Inferior parietal cortex (tissue), 1 donor: ENCODE data around the gene TBX10.
"Not testable (repeated sequence)": the region's sequence is repeated elsewhere in the genome, so short reads cannot be mapped to it uniquely, and the experiment has no call there.

Experiments used
- DNase-seq: peaks from one replicate; pipeline ENCODE4 v3.0.0-alpha.2; 2016; ENCODE audit errors: extremely low spot score

The TBX10 gene

DNA sequence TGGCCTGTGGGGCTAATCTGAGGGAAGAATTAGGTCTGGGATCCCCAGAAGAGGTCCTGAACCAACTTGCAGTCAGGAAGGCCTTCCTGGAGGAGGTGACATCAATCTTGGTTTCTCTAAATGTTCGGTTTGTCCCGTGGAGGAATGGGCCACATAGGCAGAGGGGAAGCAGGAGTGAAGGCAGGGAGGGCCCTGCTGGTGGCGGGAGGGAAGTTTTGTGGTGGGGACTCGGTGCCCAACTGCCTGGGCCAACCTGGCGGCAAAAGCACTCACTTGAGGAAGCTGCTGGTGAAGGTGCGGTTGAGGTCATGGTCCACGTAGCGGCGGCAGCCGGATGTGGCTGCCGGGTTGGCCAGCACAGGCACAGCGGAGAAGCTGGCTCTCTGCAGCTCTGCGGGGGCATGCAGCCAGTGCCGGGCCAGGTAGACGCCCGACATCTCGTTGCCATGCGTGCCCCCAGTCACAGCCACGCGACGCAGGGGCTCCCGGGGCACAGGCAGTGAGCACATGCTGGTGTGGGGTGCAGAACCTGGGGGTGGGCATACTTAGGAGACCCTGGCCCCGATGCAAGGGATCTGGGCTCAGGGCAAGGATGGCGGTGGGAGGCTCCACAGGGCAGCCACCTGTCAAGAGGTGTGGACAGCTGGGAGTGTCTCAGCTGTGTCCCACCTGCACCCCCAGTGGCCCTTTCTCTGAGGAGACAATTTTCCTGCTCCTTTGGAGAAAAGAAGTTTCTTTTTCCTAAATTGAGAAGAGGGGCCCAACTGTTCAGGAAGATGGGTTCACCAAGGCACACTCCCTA, 7.2 kb upstream of the TBX10 start:
- no peak for DNase-seq

DNA sequence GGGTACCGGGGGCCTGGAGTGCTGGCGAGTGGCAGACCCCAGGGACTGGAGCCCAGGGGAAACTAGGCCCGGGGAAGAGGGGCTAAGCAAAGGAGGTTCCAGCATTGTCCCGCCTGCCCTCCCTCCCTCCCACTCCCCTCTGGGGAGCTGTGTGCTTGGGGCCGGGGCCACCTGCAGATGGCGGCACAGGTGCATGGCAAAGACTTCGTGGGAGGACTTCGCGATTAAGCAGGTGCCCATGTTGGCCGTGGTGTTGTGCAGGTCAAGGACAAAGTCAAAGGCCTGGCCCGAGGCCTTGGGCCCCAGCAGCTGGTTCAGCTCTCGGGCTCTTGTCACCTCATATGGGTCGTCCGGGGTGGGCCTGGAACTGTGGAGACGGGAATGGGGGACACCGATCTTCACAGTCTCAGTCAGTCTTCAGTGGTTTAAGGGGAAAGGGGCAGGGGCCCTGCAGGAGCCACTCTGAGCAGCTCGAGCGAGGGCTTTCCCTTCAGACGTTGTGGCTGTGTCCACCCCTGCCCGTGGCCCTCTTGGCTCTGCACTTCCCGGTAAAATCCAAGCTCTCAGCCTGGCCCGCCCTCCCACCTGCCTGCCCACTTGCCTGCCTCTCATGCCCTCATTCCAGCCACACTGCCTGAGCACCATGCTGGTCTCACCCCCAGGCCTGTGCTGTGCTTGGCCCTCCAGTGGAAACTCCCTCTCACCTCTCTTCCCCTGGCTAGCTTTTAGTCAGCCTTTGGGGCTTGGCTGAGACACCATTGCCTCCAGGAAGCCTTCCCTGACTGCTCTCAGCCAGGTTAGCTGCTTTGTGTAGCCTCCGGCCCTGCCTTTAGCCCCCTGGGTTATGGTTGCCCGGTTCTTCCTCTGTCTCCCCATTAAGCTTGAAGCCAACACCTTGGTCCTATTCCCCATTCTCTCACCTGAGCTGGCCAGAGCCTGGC, 6.2 kb upstream of the TBX10 start:
- DNase-seq: no peak

DNA sequence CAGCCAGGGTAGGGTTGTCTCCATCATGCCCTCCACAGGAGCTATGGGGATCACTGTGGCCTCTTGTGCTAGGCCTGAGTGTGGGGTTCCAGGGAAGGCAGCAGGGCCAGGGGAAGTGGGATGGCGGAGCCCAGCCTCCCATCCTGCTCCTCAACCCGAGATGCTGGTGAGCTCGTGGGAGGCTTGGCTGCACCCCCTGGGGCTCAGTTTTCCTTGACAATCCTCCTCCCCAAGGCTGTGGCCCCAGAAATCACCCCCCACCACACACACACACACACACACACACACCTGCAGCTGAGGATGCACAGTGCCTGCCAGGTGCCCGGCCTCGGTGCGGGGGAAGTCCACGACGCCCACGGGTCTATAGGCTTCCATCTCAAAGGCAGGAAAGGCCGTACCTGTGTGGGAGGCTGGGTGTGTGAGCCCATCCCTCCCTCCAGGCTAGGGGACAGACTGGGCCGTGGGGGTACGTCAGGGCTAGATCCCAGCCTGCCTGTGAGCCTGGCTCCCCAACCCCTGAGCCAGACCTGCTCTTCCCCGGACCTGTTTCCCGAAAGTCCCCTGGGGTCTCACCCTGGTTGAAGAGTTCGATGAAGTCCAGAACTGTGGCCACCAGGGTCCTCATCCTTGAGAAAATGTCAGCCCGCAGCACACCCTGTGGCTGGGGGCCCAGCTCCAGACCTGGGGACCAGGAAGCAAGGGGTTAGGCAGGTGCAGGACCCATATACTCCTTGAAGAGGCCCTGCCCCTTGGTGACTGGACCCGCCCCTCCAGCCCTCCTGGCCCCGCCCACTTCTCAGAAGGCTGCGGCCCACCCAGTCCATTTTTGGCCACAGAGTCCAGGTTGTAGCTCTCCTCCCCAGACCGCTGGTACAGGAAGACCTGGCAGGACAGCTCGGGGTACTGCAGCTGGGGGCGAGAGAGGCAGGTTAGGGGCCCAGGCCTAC, 5.2 kb upstream of the TBX10 start:
- no peak for DNase-seq

DNA sequence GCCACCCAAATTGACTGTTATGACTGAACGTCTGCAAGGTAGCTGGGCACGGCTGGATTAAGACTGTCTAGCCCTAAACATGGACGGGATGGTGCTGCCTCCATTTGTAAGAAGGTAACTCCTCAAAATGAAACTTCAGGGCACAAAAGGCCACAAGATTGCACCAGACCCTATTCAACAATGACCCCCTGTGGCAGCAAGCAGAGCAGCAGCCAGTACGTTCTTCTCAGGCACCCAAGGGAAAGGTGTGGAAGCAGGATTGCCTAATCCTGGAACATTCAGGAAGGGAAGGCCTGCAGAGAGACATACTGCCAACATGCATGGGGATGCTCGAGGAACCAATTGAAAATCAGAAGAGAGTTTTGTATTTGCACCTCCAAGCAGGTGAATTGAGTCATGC, 4.5 kb upstream of the TBX10 start:
- no peak for DNase-seq

DNA sequence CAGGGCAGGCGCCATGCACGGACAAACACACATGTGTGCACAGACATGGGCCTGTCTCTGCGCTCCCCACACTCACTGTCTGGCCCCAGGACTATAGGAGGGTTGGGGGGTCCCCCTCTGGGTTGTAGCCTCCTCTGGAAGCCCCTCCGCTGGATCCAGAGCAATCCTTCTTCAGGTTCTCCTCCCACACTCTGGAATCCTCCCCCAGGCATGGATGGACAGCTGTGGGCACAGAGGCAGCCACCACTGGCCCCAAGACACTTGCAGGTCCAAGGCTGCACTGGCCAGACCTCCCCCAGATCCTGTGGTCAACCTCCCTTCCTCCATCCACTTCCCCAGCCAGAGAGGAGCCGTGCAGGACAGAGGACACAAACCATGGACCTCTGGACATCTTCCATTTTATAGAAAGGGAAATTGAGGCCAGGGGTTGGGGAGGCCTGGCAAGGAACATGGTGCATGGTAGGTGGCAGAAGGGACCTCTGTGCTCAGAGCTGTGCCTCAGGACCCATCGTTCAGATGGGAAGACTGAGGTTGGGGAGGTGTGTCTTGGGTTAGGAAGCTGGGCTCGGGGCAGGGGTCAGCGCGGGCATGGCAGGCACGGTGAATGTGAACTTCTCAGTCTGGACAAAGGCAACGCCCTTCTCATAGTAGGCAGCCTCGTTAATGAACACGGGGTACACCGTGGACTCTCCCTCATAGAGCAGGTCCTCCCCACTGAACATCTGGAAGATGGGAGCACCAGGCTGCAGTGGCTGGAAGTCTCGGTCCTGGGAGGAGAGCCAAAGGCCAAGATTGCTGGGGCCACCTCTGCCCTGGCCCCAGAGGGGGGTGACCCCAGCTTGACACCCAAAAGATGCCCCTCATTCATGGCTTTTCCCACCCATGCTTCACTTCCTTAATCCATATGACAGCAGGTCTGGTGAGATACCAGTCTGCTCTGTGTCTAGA, 2.9 kb upstream of the TBX10 start:
- no peak for DNase-seq

DNA sequence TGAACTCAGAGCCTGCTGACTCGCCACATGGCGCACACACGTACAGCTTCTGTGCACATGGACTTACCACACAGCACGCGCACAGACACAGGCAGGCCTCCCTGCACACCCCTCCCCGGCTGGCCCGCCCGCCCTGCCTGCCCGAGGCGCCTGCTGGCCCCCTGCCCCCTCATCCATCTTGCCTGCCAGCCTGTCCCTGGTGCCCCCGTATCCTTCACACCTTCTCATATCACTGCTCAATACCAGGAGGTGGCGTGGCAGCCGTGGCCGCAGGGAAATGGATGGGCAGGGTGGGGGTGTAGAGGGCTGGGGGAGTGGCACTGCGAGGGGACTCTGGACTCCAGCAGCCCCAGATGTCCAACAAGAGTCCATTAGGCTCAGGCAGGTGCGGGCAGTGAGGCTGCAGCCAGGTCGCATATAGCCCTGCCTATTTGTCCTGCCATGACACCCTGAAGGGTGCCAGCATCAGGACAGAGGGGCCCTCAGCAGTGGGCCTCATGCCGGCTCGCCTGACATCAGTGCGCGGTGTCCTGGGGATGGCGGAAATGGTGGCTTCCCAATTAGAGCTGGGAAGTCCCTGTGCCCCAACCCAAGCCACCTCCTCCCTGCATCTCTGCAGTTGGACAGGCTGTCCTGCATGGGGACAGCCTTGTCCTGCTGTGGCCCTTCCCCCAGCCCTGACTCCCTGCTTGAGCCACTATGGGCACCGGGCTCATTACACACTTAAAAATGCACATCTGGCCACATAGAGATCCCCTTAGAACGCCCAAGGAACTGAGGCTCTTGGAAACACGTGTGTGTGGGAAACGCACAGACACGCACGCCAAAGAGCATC, 2.0 kb upstream of the TBX10 start:
- DNase-seq: no peak

DNA sequence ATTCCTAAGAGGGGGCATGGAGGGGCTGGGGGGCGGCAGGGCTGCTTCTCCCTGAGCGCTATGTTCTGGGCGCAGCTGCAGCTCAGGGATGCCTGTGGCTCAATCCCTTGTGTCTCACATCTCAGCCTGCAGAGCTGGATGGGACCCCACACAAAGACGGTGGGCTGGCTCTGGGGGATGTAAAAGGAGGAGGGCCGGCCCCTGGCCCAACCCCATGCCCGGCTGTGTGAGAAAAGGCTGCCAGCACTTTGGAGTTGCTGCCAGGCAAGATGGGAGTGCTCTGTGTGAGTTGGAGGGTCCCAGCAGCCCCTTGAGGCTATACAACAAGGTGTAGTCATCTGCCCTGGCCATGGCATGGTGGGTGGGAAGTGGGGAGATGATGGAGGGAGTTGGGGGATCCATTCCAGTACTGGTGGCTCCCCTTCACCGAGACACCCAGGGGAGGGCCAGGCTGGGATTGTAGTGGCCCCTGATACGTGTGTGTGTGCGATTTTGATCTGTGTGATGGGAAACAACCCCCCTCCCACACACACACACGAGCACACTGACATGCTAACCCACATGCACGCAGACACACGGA, 1.3 kb upstream of the TBX10 start:
- no peak for DNase-seq

DNA sequence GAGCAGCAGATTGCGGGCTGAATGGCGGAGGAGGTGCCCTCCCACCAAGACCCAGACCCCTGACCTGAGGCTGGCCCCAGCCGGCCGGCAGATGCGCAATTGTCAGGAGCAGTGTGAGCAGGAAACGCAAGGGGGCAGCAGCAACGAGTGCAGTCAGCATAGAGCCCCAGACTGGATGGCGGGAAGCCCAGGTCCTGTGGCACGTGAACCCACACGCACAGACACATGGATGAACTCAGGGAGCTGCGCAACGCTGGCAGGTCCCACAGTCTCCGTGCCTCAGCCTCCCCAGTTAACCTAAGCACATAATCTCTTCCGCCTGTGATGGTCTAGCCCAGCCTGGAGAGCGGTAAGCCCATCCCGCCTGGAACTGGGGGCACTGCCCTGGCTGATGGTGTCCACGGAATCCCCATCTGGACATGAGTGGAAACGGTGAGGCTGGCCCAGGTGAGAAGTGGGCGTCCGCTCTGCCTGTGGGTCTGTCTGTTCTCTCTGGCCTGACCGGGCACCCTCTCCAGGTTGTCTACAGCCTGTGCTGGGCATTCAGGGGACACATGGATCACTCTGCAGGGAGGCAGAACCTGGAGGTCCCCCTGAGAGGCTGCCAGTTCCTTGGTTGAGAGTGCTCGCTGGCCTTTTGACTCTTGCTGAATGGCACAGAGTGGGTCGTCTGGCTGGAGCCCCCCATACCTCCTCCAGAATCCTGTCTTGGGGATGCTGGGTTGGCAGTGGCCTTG, 626 bp upstream of the TBX10 start:
- peak; percentile 42 for DNase-seq

DNA sequence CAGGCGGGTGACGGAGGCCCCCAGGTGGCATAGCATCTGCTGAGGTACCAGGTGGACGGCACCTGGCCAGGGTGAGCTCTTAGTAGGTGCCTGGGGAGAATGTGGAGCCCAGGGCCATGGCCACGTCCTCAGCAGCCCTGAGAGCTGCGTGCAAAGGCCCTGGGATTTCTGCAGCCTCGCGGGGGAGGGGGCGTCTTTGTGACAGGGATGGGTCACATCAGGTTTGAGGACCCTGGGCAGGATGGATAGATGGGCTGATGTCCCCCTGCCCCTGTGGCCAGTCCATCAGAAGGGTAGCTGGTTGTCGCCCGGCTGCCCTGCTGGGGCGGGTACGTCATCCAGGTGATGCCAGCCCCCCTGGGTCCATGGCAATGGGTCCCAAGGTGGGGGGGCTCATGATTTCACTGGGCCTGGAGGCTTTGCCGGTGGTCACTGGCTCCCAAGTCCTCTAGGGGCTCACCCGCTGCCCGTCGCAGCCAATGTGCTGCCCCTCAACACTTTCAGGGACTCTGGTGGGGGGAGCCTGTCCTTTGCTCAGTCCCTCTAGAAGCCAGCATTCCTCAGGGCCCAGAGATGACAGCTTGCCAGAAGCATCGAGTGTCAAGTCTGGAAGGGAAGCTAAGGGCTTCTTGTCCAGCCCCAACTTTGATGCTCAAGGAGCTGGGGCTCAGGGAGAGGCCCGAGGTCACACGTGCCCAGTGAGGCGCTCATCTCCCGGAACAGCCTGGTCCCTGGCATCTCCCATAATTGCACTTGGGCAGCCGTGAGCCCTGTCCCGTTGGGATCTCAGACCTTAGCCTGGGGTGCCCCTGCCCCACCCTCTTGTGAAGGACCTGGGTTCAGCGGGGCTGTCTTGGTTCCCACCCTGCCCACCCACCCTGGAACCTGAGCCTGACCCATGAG, 777 bp downstream of the TBX10 start:
- DNase-seq: no peak

DNA sequence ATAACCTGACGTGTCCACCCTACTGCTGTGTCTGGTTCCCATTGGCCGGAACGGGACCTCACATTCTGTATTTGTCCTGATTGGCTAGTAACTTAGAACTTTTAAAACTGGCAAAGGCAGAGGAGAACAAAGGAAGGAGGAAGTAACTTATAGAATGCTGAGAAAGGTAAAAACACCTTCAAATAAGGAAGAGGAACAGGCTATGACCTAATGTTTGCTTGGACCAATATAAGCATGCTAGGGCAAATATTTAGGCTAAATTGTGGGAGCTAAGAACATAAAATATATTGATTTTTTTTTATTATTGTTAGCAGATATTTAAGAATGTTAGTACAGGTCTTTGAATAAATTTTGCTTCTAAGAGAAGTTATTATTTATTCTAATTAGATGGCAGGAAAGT, 2.1 kb downstream of the TBX10 start:
- not testable (repeated sequence) for DNase-seq

DNA sequence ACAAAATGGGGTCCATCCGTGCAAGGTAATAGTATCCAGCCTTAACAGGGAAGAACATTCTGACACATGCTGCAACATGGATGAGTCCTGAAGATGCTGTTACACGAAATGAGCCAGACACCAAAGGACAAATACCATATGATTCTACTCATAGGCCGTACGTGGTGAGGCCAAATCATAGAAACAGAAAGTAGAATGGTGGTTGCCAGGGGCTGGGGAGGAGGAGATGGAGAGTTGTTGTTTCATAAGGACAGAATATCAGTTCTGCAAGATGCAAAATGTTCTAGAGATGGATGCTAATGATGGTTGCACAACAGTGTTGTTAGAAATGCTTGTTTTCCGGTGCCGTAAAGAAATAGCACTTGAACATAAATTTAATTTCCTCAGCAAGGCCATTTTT, 2.6 kb downstream of the TBX10 start:
- no peak for DNase-seq

DNA sequence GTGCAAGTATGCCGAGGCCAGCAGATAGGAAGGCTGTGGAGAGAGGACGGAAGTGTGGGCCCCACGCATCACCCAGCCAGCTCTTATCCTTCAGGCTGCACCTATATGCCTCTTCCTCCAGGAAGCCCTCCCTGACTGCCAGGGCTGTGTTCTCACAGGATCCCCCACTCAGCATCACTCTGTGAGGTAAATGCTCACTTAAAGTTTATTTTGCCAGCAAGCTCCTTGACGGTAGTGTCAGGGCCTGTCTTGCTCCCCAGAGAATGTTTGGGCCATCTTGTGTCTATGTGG, 4.4 kb downstream of the TBX10 start:
- DNase-seq: no peak

DNA sequence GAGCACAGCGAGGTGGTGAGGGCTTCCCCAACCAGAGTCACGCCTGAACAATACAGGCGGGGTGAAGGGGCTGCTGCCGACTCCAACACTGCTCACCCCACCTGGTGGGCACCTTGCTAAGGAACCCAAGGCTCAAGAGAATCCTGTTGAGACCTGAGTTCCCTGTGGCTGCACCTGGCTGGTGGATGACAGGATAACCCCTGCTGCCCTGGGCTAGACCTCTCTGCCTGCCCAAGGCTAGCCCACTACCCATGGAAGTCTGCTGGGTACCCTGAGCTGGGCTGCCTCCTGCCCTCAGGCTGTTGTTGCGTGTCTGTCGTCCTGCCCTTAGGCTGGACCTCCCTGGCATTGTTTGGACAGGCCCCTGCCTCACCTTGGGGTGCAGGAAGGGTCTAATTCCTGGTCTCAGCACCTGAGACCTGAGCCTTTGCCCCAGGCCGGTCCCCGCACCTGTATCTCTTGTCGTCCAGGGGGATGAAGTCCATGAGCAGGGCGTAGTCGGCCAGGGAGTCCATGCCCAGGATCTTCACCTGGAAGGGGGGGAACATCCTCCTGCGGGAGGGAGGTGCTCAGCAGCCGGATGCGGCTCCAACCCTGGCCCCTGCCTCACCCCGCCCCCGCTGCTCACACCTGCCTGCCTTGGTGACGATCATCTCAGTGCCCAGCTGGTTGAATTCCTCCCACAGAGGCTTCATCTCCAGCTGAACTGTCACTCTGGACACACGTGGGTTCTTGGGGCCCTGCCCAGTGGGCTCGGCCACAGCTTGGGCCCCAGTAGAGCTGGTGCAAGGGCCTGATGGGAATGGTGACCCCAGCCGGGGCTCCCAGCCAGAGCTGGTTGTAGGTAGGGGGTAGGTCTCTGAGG, 5.0 kb downstream of the TBX10 start:
- no peak for DNase-seq

DNA sequence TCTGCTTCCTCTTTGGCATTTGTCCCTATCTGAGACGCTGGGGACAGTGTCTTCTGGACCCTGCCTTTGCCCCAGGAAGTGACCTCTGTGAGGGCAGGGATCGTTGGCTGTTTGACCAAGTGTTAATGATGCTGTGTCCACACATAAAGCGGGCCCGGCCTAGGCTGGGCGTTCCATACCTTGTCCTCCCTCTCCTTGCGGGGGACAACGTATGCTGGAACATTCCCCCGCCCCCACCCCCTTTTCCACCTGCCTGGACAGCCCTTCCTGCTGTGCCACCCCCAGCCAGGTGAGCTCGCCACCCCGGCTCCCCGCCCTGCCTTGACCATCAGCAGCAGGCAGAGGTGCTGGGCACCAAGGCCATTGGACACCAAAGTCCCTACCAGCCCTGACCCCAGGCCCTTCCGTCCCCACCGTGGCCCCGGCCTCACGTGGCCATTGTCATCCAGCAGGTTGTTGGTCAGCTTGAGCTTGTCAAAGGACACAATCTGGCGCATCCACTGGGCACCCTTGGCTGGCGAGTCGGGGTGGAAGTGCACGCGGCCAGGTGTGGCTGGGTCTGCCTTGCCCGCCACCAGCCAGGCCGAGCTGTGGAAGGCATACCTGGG, 5.7 kb downstream of the TBX10 start:
- DNase-seq: no peak

DNA sequence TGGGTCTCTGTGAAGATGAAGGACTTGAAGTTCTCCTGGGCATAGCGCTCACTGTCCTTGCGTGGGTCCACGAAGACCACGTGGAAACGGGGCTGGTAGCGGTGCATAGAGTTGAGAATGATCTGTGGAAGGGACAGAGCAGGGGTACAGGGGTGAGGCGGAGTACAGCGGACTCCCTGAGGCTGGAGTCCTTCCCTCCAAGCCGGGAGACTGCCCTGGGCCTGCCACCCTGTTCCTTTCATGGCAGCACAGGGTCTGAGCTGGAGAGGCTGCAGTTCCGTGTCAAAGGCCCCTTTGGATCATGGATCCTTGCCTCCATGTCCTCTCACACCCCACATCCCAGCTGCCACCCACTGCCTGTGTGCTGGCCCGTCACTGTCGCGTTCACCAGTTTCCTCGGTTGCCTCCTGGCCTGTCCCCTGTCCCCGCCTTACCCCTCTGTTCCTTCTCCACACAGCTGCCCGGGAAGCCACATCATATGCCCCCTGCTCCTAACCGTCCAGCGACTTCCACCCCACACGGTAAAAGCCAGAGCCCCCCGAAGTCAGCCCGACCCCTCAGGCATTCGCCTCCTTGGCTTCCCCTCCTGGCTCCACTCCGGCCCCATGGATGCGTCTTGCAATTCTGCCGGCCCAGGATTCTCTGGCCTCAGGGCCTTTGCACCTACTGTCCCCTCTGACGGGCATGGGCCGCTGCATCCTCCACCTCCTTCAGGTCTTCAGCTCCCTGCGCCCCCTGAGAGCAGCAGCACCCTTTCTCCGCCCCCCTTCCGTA, 6.4 kb downstream of the TBX10 start:
- DNase-seq: no peak
